MM.1S (cell line): ENCODE results near the gene HSD3B1.

ENCODE experiments used
- DNase-seq: peaks from one replicate; pipeline ENCODE4 v3.0.0-alpha.2; 2015
- H2AFZ ChIP-seq: fragments of 300-600 bp; sonication (generic); 2 replicates; pipeline ENCODE4 v1.6.0; 2016; ENCODE audit warnings: antibody characterized with exemption, low read length
- H3F3A ChIP-seq: fragments of 300-600 bp; sonication (generic); 2 replicates; pipeline ENCODE4 v1.6.1; 2016; ENCODE audit warnings: mild to moderate bottlenecking, antibody characterized with exemption, low read length, moderate library complexity, mixed read lengths; ENCODE audit not compliant: insufficient read depth
- H3K27ac ChIP-seq: fragments of 300-600 bp; sonication (generic); 2 replicates; pipeline ENCODE4 v1.5.1; 2016; ENCODE audit warnings: mild to moderate bottlenecking, low read length
- H3K27me3 ChIP-seq: fragments of 300-600 bp; sonication (generic); replicated peaks from 2 replicates; pipeline ENCODE4 v1.6.0; 2016; ENCODE audit warnings: low read length; ENCODE audit not compliant: insufficient read depth
- H3K36me3 ChIP-seq: fragments of 300-600 bp; sonication (generic); replicated peaks from 2 replicates; pipeline ENCODE4 v1.6.1; 2016; ENCODE audit warnings: mild to moderate bottlenecking, low read length, mixed read lengths; ENCODE audit not compliant: insufficient read depth
- H3K4me1 ChIP-seq: fragments of 300-600 bp; sonication (generic); 2 replicates; pipeline ENCODE4 v1.6.1; 2016; ENCODE audit warnings: low read length, mixed read lengths
- H3K4me2 ChIP-seq: fragments of 300-600 bp; sonication (generic); 2 replicates; pipeline ENCODE4 v1.6.0; 2016; ENCODE audit warnings: low read depth, low read length
- H3K4me3 ChIP-seq: fragments of 300-600 bp; sonication (generic); 2 replicates; pipeline ENCODE4 v1.5.1; 2016; ENCODE audit warnings: low read length, mixed read lengths
- H3K79me2 ChIP-seq: fragments of 300-600 bp; sonication (generic); 2 replicates; pipeline ENCODE4 v1.6.1; 2016; ENCODE audit warnings: mixed run types, low read length, mixed read lengths
- H3K9ac ChIP-seq: fragments of 300-600 bp; sonication (generic); 2 replicates; pipeline ENCODE4 v1.6.1; 2016; ENCODE audit warnings: low read length, mixed read lengths
- H3K9me2 ChIP-seq: fragments of 300-600 bp; sonication (generic); replicated peaks from 2 replicates; pipeline ENCODE4 v1.6.1; 2016; ENCODE audit warnings: mild to moderate bottlenecking, low read length, mixed read lengths; ENCODE audit not compliant: insufficient read depth
- H3K9me3 ChIP-seq: fragments of 300-600 bp; sonication (generic); replicated peaks from 2 replicates; pipeline ENCODE4 v1.6.1; 2016; ENCODE audit warnings: mild to moderate bottlenecking, low read length, mixed read lengths; ENCODE audit not compliant: insufficient read depth
- H4K20me1 ChIP-seq: fragments of 300-600 bp; sonication (generic); 2 replicates; pipeline ENCODE4 v1.6.1; 2016; ENCODE audit warnings: mild to moderate bottlenecking, low read length, moderate library complexity, mixed read lengths; ENCODE audit not compliant: insufficient read depth
- CTCF ChIP-seq: fragments of 300-600 bp; sonication (generic); IDR thresholded peaks from 2 replicates; pipeline ENCODE4 v1.5.1; 2016; ENCODE audit warnings: antibody characterized with exemption, low read length, mixed read lengths
- EZH2 ChIP-seq: fragments of 300-600 bp; sonication (generic); optimal IDR thresholded peaks from 2 replicates; pipeline ENCODE3; 2017; ENCODE audit warnings: low read depth, mild to moderate bottlenecking, antibody characterized with exemption, low read length, mixed read lengths
- EZH2phosphoT487 ChIP-seq: fragments of 300-600 bp; sonication (generic); IDR thresholded peaks from 2 replicates; pipeline ENCODE4 v1.6.1; 2018; ENCODE audit warnings: antibody characterized with exemption, low read length

Gene HSD3B1

GRCh38 chr1:119485201-119485600 lies 21.8 kb upstream of the HSD3B1 start:
- Histone ChIP-seq H3K36me3 (no peaks in the 10 kb centered on the region), H3F3A (no peaks in the 10 kb centered on the region), H3K4me1 (no peaks in the 10 kb centered on the region), H3K4me3 (no peak overlapping the region), H4K20me1 (no peaks in the 10 kb centered on the region), H3K27me3 (no peaks in the 10 kb centered on the region), H3K4me2 (no peak overlapping the region), H3K27ac (no peak overlapping the region), H3K9me3 (no peaks in the 10 kb centered on the region), H3K79me2 (no peaks in the 10 kb centered on the region), H2AFZ (no peak overlapping the region), H3K9me2 (no peaks in the 10 kb centered on the region), H3K9ac (no peak overlapping the region)
- TF ChIP-seq EZH2 (no peak), EZH2phosphoT487 (no peak), CTCF (no peak)
- no peak for DNase-seq

- Histone ChIP-seq H3K79me2 (no peaks in the 10 kb centered on the region), H3K4me3 (no peak overlapping the region), H3K9me2 (no peaks in the 10 kb centered on the region), H3K27me3 (no peaks in the 10 kb centered on the region), H3K4me2 (no peak overlapping the region), H3K4me1 (no peaks in the 10 kb centered on the region), H3F3A (no peaks in the 10 kb centered on the region), H3K9ac (no peak overlapping the region), H3K27ac (no peak overlapping the region), H3K9me3 (no peaks in the 10 kb centered on the region), H2AFZ (no peak overlapping the region), H3K36me3 (no peaks in the 10 kb centered on the region), H4K20me1 (no peaks in the 10 kb centered on the region)
- DNase-seq: no peak
- TF ChIP-seq EZH2phosphoT487: no peak
- TF ChIP-seq CTCF: no peak
- no peak for TF ChIP-seq EZH2
Measured at GRCh38 chr1:119488216-119488615, 18.8 kb upstream of the HSD3B1 start.

GRCh38 chr1:119489201-119489600 lies 17.8 kb upstream of the HSD3B1 start:
- no peaks in the 10 kb centered on the region for H3K4me1 ChIP-seq
- H4K20me1 ChIP-seq: no peaks in the 10 kb centered on the region
- H3K4me2 ChIP-seq: no peak overlapping the region
- no peaks in the 10 kb centered on the region for H3K79me2 ChIP-seq
- no peak for TF ChIP-seq CTCF
- no peak for TF ChIP-seq EZH2
- no peak for TF ChIP-seq EZH2phosphoT487
- no peak for DNase-seq
- H2AFZ ChIP-seq: no peak overlapping the region
- H3K9me2 ChIP-seq: no peaks in the 10 kb centered on the region
- no peak overlapping the region for H3K27ac ChIP-seq
- no peak overlapping the region for H3K4me3 ChIP-seq
- no peaks in the 10 kb centered on the region for H3F3A ChIP-seq
- no peaks in the 10 kb centered on the region for H3K27me3 ChIP-seq
- no peaks in the 10 kb centered on the region for H3K9me3 ChIP-seq
- H3K9ac ChIP-seq: no peak overlapping the region
- H3K36me3 ChIP-seq: no peaks in the 10 kb centered on the region
